DMS114 treated with DMSO at 0.1 percent for 48 hours (cell line): ENCODE data around the gene INTU.

ENCODE experiments used
- DNase-seq: peaks from one replicate; lab custom pipeline; 2025; ENCODE audit not compliant: unreplicated experiment; lab: John Stamatoyannopoulos, UW

The INTU gene

DNA sequence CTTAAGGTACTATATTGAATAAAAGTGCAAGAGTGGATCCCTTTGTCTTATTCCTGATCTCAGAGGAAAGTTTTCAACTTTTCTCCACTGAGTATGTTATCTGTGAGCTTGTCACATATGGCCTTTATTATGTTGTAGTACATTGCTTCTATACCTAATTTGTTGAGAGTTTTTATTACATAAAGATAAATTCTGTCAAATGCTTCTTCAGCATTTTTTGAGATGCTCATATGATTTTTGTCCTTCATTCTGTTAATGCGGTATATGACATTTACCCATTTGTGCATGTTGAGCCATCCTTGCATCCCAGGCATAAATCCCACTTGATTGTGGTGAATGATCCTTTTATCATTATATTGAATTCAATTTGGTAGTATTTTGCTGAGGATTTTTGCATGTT lies 108.5 kb downstream of the INTU start:
- no peak for DNase-seq

DNA sequence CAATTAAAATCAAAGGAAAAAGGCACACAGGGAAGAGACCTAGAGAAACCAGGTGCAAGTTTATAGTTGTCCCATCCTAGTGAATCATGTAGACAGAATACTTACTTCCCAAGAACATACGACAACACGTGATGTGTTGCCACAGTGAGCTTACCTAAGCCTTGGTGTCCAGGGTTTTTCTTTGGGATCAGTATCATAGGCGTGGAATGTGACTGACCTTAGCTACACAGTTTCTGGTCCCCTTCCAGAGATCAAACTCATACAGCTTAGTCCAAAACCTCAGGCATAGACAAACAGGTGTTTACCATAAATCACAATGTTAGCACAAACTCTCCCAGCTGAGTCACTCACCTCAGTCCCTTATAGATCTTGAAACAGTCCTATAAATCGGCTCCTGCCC lies 115.1 kb downstream of the INTU start:
- no peak for DNase-seq

DNA sequence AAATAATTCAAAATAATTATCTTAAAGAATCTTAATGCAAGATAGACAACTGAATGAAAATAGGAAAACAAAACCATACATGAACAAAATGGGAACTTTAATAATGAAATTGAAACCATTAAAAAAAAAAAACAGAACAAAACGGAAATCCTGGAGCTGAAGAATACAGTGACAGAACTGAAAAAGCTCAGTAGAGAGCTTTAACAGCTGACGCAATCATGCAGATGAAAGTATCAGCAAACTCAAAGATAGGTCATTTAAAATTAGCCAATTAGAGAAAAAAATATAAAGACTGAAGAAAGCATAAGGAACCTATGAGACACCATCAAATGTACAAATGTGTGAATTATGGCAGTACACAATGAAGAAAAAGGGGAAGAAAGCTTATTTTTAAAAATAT lies 116.2 kb downstream of the INTU start:
- DNase-seq = no peak

DNA sequence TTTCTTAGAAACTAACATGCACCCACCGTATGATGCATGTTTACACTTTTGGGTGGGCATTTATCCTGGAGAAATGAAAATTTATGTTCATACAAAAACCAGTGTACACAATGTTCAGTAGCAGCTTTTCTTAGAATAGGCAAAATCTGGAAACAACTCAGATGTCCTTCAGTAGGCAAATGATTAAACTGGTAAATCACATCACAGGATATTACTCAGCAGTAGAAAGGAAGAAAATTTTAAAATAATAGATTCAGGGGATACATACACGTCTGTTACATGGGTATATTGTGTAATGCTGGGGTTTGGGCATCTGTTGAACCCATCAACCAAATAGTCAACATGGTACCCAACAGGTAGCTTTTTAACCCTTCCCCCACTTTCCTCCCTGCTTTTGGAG lies 124.1 kb downstream of the INTU start:
- DNase-seq = no peak

DNA sequence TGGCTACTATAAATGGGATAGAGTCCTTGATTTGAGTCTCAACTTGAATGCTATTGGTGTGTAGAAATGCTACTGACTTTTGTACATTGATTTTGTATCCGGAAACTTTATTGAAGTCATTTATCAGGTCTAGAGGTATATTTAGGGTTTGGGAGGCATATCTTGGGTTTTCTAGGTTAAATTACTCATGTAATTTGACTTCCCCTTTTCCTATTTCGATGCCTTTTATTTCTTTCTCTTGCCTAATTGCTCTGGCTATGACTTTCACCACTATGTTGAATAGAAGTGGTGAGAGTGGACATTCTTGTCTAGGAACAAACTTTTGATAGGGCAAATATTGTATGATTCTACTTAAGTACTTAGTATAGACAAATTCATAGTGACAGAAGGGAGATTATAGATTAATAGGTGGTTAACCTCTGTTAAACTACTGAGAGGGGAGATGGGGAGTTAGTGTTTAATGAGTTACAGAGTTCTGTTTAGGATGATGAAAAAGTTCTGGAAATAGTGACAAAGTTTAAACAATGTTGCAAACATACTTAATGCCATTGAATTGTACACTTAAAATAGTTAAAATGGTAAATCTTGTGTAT lies 126.6 kb downstream of the INTU start:
- DNase-seq = no peak

DNA sequence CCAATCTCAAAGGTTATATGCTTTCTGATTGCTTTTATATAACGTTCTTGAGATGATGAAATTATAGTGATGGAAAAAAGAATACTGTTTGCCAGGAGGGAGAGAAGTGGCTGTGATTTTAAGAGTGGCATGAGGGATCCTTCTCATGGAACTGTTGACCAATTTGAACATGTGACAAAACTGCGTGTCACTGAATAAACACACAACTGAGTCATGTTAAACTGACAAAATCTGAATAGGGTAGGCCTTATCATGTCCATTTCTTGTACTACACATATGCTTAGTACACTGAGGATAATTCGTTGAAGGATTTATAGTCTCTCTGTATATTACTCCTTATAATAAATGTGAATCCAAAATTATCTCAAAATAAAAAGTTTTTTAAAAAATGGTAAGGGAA lies 127.1 kb downstream of the INTU start:
- no peak for DNase-seq

DNA sequence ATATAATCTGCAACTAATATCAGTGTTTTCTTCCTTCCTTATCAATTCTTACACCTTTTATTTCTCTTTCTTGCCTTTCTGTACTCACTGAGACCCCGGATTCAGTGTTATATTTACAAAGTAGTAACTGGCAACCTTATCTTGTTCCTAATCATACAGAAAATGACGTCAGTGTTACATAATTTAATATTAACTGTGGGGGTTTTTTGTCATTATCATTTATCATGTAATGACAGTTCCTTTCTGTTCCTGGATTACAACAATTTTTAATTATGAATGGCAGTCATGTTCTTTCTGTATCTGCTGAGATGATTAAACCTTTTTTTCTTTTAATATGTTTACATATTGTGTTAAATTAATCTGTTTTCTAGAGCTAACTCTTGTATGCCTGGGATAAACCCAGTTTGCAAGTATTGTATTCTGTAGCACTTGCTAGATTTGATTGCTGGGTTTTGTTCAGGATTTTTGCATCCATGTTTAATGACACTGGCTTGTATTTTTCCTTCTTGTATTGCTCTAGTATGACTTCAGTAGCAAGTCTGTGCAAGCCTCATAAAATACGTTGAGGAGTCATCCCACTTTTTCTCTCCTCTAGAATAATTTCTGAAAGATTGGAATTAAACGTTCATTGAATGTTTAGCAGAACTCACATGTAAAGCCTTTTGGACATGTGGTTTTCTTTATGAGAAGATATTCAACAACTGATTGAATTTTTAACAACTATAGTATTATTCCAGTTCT lies 138.9 kb downstream of the INTU start:
- DNase-seq = no peak

DNA sequence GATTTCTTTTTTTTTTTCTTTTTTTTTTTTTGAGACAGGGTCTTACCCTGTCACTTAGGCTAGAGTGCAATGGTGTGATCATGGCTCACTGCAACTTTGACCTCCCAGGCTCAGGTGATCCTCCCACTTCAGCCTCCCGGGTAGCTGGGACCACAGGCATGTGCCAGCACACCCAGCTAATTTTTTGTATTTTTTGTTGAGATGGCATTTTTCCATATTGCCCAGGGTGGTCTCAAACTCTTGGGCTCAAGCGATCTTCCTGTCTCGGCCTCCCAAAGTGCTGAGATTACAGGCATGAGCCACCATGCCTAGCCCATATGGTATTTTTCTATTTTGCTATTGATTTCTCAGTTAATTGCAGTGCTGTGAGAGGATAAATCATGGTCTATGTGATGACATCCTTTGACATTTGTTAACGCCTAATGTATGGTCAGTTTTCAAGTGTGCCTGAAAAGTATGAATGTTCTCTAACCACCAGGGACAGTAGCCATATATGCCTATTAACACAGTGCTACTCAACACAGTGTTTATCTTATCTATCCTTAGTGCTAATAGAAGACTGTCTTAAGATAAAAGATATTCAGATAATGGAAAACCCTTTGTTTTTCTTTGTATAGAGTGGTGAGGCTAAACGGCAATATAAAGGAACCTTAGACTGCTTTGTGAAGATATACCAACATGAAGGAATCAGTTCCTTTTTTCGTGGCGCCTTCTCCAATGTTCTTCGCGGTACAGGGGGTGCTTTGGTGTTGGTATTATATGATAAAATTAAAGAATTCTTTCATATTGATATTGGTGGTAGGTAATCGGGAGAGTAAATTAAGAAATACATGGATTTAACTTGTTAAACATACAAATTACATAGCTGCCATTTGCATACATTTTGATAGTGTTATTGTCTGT lies 140.3 kb downstream of the INTU start:
- no peak for DNase-seq

DNA sequence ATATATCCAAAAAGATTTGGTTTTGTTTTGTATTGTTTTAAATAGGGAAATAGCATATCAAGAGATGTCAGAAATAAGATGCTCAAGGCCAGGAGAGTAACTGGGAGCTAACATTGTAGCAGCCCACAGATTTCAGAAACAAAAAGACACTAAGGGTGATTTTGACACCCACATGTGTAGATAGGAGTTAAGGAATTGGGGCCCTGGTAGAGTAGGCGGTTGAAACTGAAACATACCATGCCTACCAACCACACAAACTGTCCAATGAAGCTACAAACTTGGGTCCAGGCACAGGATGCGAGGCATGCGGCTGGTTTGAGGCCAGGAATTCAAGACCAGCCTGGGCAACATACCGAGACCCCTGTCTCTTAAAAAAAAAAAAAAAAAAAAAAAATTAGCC lies 143.1 kb downstream of the INTU start:
- DNase-seq = no peak
